GM13977 (cell line): Measurements from ENCODE around the gene TUBA4B.
A peak's percentile ranks its signal among the peaks of the same experiment; 100 is the strongest.

Experiments
- DNase-seq: peaks from one replicate; pipeline ENCODE4 v3.0.0; 2012; ENCODE audit warnings: low spot score
- CTCF ChIP-seq: IDR thresholded peaks from 2 replicates; pipeline ENCODE4 v1.5.1; 2012; ENCODE audit warnings: mild to moderate bottlenecking, control low read depth; ENCODE audit not compliant: insufficient read depth; ENCODE audit errors: extremely low read depth, missing control alignments
- in situ Hi-C: fragments of 300-500 bp; cut with MboI; formaldehyde crosslinking; loops from one replicate; pipeline ENCODE4 v1.12.0; 2022; ENCODE audit warnings: low sequenced_read_pairs, low pct_unique_long_range_greater_than_20kb, mixed read lengths, inconsistent platforms; ENCODE audit not compliant: unreplicated experiment

TUBA4B gene

GRCh38 chr2:219296631-219297391, 43.8 kb downstream of the TUBA4B start:
- DNase-seq: no peak
- no peak for TF ChIP-seq CTCF
- in situ Hi-C loops: loop anchor here (10.0 kb wide), 1 partner anchor 122 kb away; the partner anchor contains the start of genes CNPPD1, RETREG2 and SLC23A3

GRCh38 chr2:219297766-219298456, 44.9 kb downstream of the TUBA4B start:
- in situ Hi-C loops: loop anchor here (10.0 kb wide), 1 partner anchor 123 kb away; the partner anchor contains the start of genes CNPPD1, RETREG2 and SLC23A3

GRCh38 chr2:219298759-219299371, 45.8 kb downstream of the TUBA4B start:
- peak; percentile 95 for DNase-seq
- TF ChIP-seq CTCF: peak; percentile 97
- in situ Hi-C loops: loop anchor here (10.0 kb wide), 1 partner anchor 124 kb away; the partner anchor contains the start of genes CNPPD1, RETREG2 and SLC23A3

More at GRCh38 chr2:219297766-219298456, 44.9 kb downstream of the TUBA4B start:
- TF ChIP-seq CTCF: no peak
- no peak for DNase-seq

GRCh38 chr2:219299372-219299760, 46.3 kb downstream of the TUBA4B start:
- in situ Hi-C loops: loop anchor here (10.0 kb wide), 1 partner anchor 125 kb away; the partner anchor contains the start of genes CNPPD1, RETREG2 and SLC23A3
- TF ChIP-seq CTCF: no peak
- DNase-seq: no peak

GRCh38 chr2:219300022-219300421, 47.0 kb downstream of the TUBA4B start:
- no peak for TF ChIP-seq CTCF
- in situ Hi-C loops: no loop called here
- no peak for DNase-seq

- in situ Hi-C loops: no loop called here
- no peak for TF ChIP-seq CTCF
- DNase-seq: no peak
Observed at GRCh38 chr2:219302412-219302968, 49.4 kb downstream of the TUBA4B start.
